GM12878 (cell line): ENCODE results near the gene SHROOM3.

Source experiments
- CHD4 ChIP-seq: fragments of 200-600 bp; sonication (generic); IDR thresholded peaks from 2 replicates; pipeline ENCODE4 v1.6.1; 2016; ENCODE audit warnings: mild to moderate bottlenecking
- CTCF ChIP-seq, 3 experiments: IDR thresholded peaks in 2 of 3; conservative IDR thresholded peaks in 1 of 3; 2 replicates each; pipeline ENCODE4 v1.5.1; 2011; ENCODE audit warnings: low read depth in 3 of 3, low read length in 3 of 3, mild to moderate bottlenecking in 3 of 3, control low read depth in 2 of 3, moderate library complexity in 2 of 3, inconsistent platforms in 1 of 3, mixed read lengths in 1 of 3; ENCODE audit not compliant: control insufficient read depth in 2 of 3, insufficient read depth in 1 of 3; ENCODE audit errors: extremely low read depth in 1 of 3
- HDAC2 ChIP-seq: fragments of 200-600 bp; sonication (generic); IDR thresholded peaks from 2 replicates; pipeline ENCODE4 v1.6.1; 2017
- HDGF ChIP-seq: fragments of 450-650 bp; IDR thresholded peaks from 2 replicates; pipeline ENCODE4 v1.6.1; 2016; ENCODE audit warnings: antibody characterized with exemption
- POLR2A ChIP-seq: IDR thresholded peaks from 2 replicates; pipeline ENCODE4 v1.6.1; 2011; ENCODE audit warnings: low read depth, mild to moderate bottlenecking, low read length
- SMC3 ChIP-seq: IDR thresholded peaks from 2 replicates; pipeline ENCODE4 v1.6.1; 2011; ENCODE audit warnings: low read length, improper control_type of control experiment, borderline replicate concordance
- TF ChIP-seq, protein P1 (sequence below): fragments of 450-650 bp; IDR thresholded peaks from 2 replicates; pipeline ENCODE4 v1.6.1; 2017; ENCODE audit warnings: mild to moderate bottlenecking
- TF ChIP-seq, protein P2 (sequence below): IDR thresholded peaks from 2 replicates; pipeline ENCODE4 v1.6.1; 2012; ENCODE audit warnings: mild to moderate bottlenecking, low read depth, low read length

GRCh38 chr4:76589402-76589801 lies 154.4 kb downstream of the SHROOM3 start:
- TF ChIP-seq CTCF (IDR thresholded peaks at IDR 0.05 in 2 of 3, conservative IDR thresholded peaks at IDR 0.05 in 1 of 3; ENCODE audit: control insufficient read depth in 2 of 3, extremely low read depth in 1 of 3, insufficient read depth in 1 of 3, low read depth in 3 of 3, low read length in 3 of 3) (no peak), SMC3 (no peak), POLR2A (no peak), HDGF (no peak), CHD4 (no peak), HDAC2 (no peak)
- TF ChIP-seq, protein P1, sequence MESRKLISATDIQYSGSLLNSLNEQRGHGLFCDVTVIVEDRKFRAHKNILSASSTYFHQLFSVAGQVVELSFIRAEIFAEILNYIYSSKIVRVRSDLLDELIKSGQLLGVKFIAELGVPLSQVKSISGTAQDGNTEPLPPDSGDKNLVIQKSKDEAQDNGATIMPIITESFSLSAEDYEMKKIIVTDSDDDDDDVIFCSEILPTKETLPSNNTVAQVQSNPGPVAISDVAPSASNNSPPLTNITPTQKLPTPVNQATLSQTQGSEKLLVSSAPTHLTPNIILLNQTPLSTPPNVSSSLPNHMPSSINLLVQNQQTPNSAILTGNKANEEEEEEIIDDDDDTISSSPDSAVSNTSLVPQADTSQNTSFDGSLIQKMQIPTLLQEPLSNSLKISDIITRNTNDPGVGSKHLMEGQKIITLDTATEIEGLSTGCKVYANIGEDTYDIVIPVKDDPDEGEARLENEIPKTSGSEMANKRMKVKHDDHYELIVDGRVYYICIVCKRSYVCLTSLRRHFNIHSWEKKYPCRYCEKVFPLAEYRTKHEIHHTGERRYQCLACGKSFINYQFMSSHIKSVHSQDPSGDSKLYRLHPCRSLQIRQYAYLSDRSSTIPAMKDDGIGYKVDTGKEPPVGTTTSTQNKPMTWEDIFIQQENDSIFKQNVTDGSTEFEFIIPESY = no peak
- TF ChIP-seq, protein P2, sequence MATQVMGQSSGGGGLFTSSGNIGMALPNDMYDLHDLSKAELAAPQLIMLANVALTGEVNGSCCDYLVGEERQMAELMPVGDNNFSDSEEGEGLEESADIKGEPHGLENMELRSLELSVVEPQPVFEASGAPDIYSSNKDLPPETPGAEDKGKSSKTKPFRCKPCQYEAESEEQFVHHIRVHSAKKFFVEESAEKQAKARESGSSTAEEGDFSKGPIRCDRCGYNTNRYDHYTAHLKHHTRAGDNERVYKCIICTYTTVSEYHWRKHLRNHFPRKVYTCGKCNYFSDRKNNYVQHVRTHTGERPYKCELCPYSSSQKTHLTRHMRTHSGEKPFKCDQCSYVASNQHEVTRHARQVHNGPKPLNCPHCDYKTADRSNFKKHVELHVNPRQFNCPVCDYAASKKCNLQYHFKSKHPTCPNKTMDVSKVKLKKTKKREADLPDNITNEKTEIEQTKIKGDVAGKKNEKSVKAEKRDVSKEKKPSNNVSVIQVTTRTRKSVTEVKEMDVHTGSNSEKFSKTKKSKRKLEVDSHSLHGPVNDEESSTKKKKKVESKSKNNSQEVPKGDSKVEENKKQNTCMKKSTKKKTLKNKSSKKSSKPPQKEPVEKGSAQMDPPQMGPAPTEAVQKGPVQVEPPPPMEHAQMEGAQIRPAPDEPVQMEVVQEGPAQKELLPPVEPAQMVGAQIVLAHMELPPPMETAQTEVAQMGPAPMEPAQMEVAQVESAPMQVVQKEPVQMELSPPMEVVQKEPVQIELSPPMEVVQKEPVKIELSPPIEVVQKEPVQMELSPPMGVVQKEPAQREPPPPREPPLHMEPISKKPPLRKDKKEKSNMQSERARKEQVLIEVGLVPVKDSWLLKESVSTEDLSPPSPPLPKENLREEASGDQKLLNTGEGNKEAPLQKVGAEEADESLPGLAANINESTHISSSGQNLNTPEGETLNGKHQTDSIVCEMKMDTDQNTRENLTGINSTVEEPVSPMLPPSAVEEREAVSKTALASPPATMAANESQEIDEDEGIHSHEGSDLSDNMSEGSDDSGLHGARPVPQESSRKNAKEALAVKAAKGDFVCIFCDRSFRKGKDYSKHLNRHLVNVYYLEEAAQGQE = no peak
